Measurements from ENCODE around the gene DDC.

The DDC gene

DNA sequence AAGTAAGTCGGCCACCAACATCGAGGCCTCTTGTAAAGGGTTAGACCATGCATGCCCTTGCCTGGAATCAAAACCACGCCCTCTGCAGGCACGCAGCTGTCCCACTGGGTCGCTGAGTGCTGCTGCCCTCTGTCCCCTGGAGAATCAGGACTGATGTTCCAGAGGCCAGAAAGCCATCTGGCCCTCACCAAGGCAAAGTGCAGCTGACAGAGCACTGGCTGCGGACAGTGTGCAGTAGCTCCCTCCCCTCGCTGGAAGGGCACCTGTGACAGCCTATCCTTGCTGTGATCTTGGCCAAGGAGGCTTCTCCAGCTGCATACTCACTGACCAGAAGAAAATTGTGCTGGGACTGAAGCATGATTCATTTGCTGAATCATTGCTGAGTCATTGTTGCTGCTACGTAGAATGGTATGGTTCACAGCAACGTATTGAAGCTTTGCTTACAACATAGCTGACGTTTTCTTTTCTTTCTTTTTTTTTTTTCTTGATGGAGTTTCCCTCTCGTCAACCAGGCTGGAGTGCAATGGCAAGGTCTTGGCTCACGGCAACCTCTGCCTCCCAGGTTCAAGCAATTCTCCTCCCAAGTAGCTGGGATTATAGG lies 30.4 kb downstream of the DDC start:
- in situ Hi-C loops (cut with HindIII; ENCODE audit: low sequenced_read_pairs), result no loop called here
- no peak overlapping the region for H3K4me3 ChIP-seq (ENCODE audit: low read depth, low read length)
- TF ChIP-seq, protein P1, sequence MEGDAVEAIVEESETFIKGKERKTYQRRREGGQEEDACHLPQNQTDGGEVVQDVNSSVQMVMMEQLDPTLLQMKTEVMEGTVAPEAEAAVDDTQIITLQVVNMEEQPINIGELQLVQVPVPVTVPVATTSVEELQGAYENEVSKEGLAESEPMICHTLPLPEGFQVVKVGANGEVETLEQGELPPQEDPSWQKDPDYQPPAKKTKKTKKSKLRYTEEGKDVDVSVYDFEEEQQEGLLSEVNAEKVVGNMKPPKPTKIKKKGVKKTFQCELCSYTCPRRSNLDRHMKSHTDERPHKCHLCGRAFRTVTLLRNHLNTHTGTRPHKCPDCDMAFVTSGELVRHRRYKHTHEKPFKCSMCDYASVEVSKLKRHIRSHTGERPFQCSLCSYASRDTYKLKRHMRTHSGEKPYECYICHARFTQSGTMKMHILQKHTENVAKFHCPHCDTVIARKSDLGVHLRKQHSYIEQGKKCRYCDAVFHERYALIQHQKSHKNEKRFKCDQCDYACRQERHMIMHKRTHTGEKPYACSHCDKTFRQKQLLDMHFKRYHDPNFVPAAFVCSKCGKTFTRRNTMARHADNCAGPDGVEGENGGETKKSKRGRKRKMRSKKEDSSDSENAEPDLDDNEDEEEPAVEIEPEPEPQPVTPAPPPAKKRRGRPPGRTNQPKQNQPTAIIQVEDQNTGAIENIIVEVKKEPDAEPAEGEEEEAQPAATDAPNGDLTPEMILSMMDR (IDR thresholded peaks at IDR 0.05; ENCODE audit: low read depth, low read length), result no peak
- peak; percentile 98 for DNase-seq (ENCODE audit: low read depth, low spot score)

DNA sequence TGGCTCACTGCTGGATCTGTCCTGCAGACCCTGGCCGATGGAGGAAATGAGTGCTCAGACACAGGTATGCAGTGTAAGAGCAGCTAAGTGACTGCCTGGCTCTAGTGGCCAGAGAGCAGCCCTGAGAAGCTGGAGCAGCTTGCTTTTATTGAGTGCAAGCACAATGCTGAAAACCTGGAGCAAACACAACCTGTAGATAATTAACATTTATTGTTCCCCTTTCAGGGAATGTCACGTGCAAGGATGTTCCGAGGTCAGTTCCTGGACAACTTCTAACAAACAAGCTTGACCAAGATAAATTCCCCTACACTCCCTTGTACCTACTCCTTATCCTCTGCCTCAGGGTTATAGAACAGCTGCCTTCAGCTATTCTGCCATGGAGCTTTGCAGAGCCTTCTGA lies 31.3 kb downstream of the DDC start:
- TF ChIP-seq, protein P1 (IDR thresholded peaks at IDR 0.05; ENCODE audit: low read depth, low read length), result no peak
- in situ Hi-C loops (cut with HindIII; ENCODE audit: low sequenced_read_pairs), result no loop called here
- no peak for DNase-seq (ENCODE audit: low read depth, low spot score)
- no peak overlapping the region for H3K4me3 ChIP-seq (ENCODE audit: low read depth, low read length)

DNA sequence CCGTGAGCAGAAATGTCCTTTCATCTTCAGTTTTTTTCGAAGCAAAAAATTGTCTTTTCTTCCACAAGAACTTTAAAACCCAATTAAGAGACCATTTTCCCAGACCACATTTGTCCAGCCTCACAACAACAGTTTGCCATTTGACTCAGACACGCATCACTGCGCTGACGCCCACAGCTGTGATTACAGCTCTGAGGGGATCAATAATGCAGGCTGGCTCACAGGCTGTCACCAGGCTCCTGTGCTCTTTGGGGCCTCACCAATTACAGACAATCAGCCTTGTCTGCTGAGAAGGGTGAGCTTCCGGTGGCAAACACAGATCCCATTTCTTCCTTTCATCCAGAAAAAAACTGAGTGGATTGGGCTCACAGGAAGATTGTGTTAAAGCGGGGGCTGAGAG lies 33.3 kb downstream of the DDC start:
- TF ChIP-seq, protein P1 (IDR thresholded peaks at IDR 0.05; ENCODE audit: low read depth, low read length), result no peak
- in situ Hi-C loops (cut with HindIII; ENCODE audit: low sequenced_read_pairs), result no loop called here
- H3K4me3 ChIP-seq (ENCODE audit: low read depth, low read length), result no peak overlapping the region
- DNase-seq (ENCODE audit: low read depth, low spot score), result peak; percentile 33

DNA sequence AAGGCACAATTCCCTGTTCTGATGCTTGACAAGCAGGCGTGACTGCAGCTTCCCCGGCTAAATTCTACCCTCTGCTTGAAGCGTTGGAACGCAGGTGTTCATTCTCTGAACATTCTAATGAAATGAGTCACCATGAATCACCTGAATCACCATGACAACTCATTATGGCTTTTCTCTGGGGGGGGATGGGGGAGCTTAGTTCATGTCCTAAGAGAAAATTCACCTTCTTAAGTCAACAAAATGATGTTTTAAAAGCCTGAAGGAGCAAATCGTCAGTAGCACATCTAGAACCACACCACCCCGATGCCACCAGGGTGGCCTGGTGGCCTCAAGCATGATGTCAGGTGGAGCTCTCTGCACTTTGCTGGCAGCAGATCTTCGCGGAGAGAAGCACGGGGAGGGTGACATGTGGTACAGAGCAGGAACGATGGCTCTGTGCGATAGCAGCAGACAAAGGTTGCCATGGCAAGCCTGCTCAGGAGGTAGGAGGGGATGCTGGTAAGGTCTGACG lies 33.7 kb downstream of the DDC start:
- H3K4me3 ChIP-seq (ENCODE audit: low read depth, low read length), result no peak overlapping the region
- TF ChIP-seq, protein P1 (IDR thresholded peaks at IDR 0.05; ENCODE audit: low read depth, low read length), result no peak
- peak; percentile 38 for DNase-seq (ENCODE audit: low read depth, low spot score)
- in situ Hi-C loops (cut with HindIII; ENCODE audit: low sequenced_read_pairs), result no loop called here

DNA sequence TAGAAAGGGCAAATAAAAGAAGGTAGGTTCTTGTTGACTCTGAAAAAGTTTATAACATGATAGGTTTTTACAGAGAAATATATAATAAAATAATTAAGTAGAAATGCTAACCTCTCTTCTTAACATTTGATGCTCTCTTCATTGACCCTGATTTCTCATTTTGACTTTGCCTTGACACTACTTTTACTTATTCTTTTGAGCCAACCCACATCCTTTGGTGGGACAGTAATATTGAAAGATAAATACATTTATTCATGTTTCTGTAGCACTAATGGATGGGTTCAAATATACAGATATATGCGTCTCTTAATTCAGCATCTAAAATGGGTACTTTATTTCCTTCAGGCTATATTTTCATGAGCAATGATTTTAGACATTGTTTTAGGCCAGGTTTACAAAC lies 34.4 kb downstream of the DDC start:
- TF ChIP-seq, protein P1 (IDR thresholded peaks at IDR 0.05; ENCODE audit: low read depth, low read length), result no peak
- in situ Hi-C loops (cut with HindIII; ENCODE audit: low sequenced_read_pairs), result no loop called here
- no peak for DNase-seq (ENCODE audit: low read depth, low spot score)
- no peak overlapping the region for H3K4me3 ChIP-seq (ENCODE audit: low read depth, low read length)

DNA sequence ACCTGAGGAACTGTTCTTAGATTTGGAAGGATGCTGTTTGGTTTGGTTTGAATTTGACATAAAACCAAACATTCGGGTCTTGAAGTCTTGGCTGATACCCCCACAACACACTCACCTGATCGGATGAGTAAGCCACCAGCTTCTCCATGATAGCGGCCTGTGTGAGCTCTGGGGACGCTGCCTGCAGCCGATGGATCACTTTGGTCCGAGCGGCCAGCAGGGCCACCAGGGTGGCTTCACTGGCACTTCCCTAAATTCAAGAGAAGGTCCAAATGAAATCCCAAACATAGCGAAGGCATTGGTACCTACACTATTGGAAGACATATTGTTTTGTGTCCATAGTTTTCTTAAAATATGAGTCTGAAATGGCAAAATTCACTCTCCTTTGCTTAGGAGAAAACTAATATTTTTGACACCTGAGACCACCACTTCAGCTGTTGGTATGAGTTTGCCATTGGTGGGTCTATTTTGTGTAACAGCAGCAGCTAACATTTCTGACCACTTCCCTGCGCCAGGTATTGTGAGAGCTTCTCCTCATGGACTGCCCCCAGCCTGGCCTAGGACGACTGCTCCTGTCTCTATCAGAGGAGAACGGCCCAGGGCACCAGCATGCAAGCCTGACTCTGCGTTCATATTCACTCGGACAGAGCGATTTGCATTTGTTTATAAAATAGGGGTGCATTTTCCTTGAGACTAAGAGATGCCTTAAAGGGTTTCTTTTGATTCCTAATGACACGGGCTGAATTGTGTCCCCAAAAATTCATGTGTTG lies 35.9 kb downstream of the DDC start:
- TF ChIP-seq, protein P1 (IDR thresholded peaks at IDR 0.05; ENCODE audit: low read depth, low read length), result no peak
- H3K4me3 ChIP-seq (ENCODE audit: low read depth, low read length), result no peak overlapping the region
- in situ Hi-C loops (cut with HindIII; ENCODE audit: low sequenced_read_pairs), result no loop called here
- no peak for DNase-seq (ENCODE audit: low read depth, low spot score)
